SH-SY5Y (cell line): ENCODE measurements around the gene SHF.

Experiments
- GATA2 ChIP-seq: IDR thresholded peaks from 2 replicates; pipeline ENCODE4 v1.6.1; 2011; ENCODE audit warnings: mild to moderate bottlenecking, low read depth, low read length
- GATA3 ChIP-seq: IDR thresholded peaks from 2 replicates; pipeline ENCODE4 v1.6.1; 2011; ENCODE audit warnings: low read depth, mild to moderate bottlenecking, low read length, moderate library complexity

DNA sequence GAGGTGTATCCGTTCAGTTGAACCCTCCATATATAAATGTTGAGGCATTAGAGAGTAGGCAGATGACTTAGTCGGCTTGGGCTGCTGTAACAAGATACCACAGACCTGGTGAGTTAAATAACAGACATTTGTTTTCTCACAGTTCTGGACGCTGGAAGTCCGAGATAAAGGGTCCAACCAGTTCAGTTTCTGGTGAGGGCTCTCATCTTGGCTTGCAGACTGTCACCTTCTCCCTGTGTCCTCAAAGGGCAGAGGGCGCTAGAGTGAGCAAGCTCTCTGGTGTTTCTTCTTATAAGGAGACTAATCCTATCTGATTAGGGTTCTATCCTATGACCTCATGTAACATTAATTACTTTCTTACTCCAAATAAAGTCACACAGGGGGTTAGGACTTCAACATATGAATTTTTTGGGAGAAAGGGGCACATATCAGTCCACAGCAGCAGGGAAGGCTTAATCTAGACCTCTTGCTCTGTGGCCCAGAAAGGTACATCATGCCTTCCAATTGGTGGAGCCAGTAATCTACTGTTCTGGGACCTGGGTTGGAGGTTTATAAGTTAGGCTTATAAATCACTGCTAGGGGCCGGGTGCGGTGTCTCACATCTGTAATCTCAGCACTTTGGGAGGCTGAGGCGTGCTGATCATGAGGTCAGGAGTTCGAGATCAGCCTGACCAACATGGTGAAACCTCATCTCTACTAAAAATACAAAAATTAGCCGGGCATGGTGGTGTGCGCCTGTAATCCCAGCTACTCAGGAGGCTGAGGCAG lies 37.9 kb upstream of the SHF start:
- TF ChIP-seq GATA2 (no peak), GATA3 (no peak)
